ENCODE measurements around the gene LRRN2. TPM values are rescaled to one million over a fixed set of nuclear protein-coding genes. Genes with fewer than 3 reads are reported as not detected.

The LRRN2 gene
- total RNA-seq, 2 experiments from 2014 or later: not detected

Other genes starting within 250 kb of the LRRN2 start
- gene PIK3C2B, start 190.9 kb downstream of the LRRN2 start, total RNA-seq: 10 to 100 TPM; 27.4 to 28.9 TPM
- gene MDM4, start 169.3 kb downstream of the LRRN2 start, total RNA-seq: 10 to 100 TPM; 95.0 to 98.1 TPM
- gene NFASC, start 185.1 kb upstream of the LRRN2 start, total RNA-seq: under 1 TPM in 1 of 2 experiments, not detected in 1; 0.23 TPM

Measured in activated CD4-positive, alpha-beta T cell treated with anti-CD3 and anti-CD28 coated beads, Interleukin-2, amount 10 ng/mL, durations not matched to agents 7 days and 5 days (primary cell).